ENCODE results near the gene IGF1R.

The IGF1R gene

DNA sequence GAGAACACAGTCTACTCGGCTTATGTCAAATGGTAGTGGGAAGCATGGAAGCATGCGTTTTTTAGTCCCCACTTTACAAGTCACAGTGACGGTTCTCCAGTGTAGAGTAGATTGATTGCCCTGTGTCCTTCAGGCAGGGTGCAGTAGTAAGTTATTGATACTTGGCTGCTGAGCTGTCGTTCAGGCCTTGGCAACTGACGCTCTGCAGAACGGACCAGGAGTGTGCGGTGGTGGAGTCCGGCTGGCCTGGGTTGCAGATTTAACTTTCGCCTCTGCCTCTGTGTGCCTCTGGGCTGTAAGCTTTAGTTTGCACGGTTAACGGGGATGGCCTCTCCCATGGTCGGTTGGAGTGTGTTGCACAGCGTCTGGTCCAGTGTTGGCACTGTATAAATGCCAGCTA lies 58.6 kb downstream of the IGF1R start:
- no peak for DNase-seq (ENCODE audit: low read depth in 2 of 2)
- no peak overlapping the region for H3K4me3 ChIP-seq (replicated peaks in 1 of 2; ENCODE audit: low read depth in 2 of 2, low read length in 2 of 2)
- TF ChIP-seq CTCF (IDR thresholded peaks at IDR 0.05; ENCODE audit: low read depth, low read length) = no peak

DNA sequence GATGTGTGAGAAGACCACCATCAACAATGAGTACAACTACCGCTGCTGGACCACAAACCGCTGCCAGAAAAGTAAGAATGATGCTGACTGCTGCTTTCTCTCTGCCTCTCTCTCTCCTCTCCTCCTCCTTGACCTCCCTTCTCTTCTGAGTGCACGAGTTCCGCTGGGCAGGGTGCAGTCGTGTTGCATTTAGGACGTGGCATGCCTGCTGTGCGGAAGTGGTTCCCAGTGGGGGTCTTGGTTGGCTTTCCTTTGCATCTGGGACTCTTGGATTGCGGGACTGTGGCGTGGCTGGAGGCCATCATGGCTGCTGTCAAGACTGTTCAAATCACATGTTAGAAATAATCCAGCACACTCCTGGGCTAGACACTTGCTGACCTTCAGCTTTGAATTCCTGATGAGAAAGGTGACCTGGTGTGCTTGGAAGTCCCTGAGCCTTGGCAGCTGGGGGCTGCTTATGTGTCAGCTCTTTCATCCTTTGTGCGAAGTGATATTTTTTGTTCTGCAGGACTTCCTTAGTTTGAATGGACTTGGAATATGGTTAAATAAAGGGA lies 59.8 kb downstream of the IGF1R start:
- TF ChIP-seq CTCF (IDR thresholded peaks at IDR 0.05; ENCODE audit: low read depth, low read length) = no peak
- no peak overlapping the region for H3K4me3 ChIP-seq (replicated peaks in 1 of 2; ENCODE audit: low read depth in 2 of 2, low read length in 2 of 2)
- DNase-seq (ENCODE audit: low read depth in 2 of 2) = no peak

DNA sequence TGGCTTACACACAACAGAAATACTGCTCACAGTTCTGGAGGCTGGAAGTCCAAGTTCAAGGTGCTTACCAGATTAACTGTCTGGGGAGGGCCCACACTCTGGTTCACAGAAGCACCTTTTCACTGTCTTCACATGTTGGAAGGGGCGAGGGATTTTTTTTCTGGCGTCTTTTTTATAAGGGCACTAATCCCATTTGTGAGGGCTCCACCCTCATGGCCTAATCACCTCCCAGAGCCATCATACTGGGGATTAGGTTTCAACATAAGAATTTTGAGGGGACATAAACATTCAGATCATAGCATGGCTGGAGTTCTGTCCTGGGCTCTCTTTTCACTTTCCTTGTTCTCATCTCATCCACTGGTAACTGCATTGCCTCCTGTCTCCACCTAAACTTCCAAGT lies 63.5 kb downstream of the IGF1R start:
- DNase-seq (ENCODE audit: low read depth in 2 of 2) = no peak
- TF ChIP-seq CTCF (IDR thresholded peaks at IDR 0.05; ENCODE audit: low read depth, low read length) = no peak
- H3K4me3 ChIP-seq (replicated peaks in 1 of 2; ENCODE audit: low read depth in 2 of 2, low read length in 2 of 2) = no peak overlapping the region

- TF ChIP-seq CTCF (IDR thresholded peaks at IDR 0.05; ENCODE audit: low read depth, low read length) = no peak
- no peak overlapping the region for H3K4me3 ChIP-seq (replicated peaks in 1 of 2; ENCODE audit: low read depth in 2 of 2, low read length in 2 of 2)
- no peak for DNase-seq (ENCODE audit: low read depth in 2 of 2)
These were observed 64.7 kb downstream of the IGF1R start for GRCh38 chr15:98712845-98713584.

DNA sequence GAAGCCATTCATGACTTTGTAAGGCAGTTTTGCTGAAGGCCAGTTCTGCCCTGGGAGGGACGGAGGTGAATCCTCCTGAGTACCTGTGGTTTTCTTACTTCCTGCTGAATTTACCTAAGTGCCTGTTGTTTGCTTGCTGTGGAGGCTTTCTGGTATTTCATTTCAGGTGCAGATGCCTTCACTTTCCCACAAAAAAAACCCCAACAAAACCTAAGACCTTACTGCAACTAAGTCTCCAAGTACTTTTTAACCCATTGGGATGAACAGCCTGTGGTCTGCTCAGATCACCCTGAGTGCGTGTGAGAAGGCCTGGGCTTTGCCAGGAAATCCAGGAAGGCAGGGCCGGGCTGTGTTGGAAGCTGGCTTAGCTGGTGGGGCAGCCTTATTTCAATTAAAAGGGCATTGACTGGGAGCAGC lies 65.3 kb downstream of the IGF1R start:
- TF ChIP-seq CTCF (IDR thresholded peaks at IDR 0.05; ENCODE audit: low read depth, low read length) = no peak
- H3K4me3 ChIP-seq (replicated peaks in 1 of 2; ENCODE audit: low read depth in 2 of 2, low read length in 2 of 2) = no peak overlapping the region
- no peak for DNase-seq (ENCODE audit: low read depth in 2 of 2)

- no peak for TF ChIP-seq CTCF (IDR thresholded peaks at IDR 0.05; ENCODE audit: low read depth, low read length)
- DNase-seq (ENCODE audit: low read depth in 2 of 2) = no peak
These were observed 66.6 kb downstream of the IGF1R start for GRCh38 chr15:98714922-98715321.

More at GRCh38 chr15:98714922-98715321, 66.6 kb downstream of the IGF1R start:
- H3K4me3 ChIP-seq (replicated peaks in 1 of 2; ENCODE audit: low read depth in 2 of 2, low read length in 2 of 2) = no peak overlapping the region
